Peyer's patch (tissue), 4 donors: ENCODE measurements around the gene OR10A5.
"Not testable (repeated sequence)": the region's sequence is repeated elsewhere in the genome, so short reads cannot be mapped to it uniquely, and the experiment has no call there.

Experiments
- POLR2A ChIP-seq, 2 donors: fragments of 450-650 bp; IDR thresholded peaks; one replicate each; pipeline ENCODE4 v1.5.1; 2017; ENCODE audit warnings: antibody characterized with exemption in 2 of 2, mild to moderate bottlenecking in 2 of 2, moderate library complexity in 2 of 2
- TF ChIP-seq, protein P1 (sequence below), 6 experiments: fragments of 450-650 bp in 4 of 6; fragments of 200-600 bp in 2 of 6; sonication (generic) in 1 of 6; IDR thresholded peaks; one replicate each; pipeline ENCODE4 v1.5.1; 2017 to 2019; ENCODE audit warnings: antibody characterized with exemption in 6 of 6, mild to moderate bottlenecking in 3 of 6, moderate library complexity in 1 of 6

DNA sequence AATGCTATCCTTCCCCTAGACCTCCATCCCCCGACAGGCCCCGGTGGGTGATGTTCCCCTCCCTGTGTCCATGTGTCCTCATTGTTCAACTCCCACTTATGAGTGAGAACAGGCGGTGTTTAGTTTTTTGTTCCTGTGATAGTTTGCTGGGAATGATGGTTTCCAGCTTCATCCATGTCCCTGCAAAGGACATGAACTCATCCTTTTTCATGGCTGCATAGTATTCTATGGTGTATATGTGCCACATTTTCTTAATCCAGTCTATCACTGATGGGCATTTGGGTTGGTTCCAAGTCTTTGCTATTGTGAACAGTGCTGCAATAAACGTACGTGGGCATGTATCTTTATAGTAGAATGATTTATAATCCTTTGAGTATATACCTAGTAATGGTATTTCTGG, 42.2 kb downstream of the OR10A5 start:
- TF ChIP-seq POLR2A (IDR thresholded peaks at IDR 0.05), result not testable (repeated sequence)
- TF ChIP-seq, protein P1, sequence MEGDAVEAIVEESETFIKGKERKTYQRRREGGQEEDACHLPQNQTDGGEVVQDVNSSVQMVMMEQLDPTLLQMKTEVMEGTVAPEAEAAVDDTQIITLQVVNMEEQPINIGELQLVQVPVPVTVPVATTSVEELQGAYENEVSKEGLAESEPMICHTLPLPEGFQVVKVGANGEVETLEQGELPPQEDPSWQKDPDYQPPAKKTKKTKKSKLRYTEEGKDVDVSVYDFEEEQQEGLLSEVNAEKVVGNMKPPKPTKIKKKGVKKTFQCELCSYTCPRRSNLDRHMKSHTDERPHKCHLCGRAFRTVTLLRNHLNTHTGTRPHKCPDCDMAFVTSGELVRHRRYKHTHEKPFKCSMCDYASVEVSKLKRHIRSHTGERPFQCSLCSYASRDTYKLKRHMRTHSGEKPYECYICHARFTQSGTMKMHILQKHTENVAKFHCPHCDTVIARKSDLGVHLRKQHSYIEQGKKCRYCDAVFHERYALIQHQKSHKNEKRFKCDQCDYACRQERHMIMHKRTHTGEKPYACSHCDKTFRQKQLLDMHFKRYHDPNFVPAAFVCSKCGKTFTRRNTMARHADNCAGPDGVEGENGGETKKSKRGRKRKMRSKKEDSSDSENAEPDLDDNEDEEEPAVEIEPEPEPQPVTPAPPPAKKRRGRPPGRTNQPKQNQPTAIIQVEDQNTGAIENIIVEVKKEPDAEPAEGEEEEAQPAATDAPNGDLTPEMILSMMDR (IDR thresholded peaks at IDR 0.05), result not testable (repeated sequence)
